Activated CD8-positive, alpha-beta memory T cell treated with anti-CD3 and anti-CD28 coated beads, Interleukin-2, amount 10 ng/mL, durations not matched to agents 7 days and 5 days (primary cell): ENCODE results near the gene GAS7. TPM values are rescaled to one million over a fixed set of nuclear protein-coding genes. Genes with fewer than 3 reads are reported as not detected.

Experiments
- ATAC-seq: fragments of 150-1000 bp; cut with Tn5 transposase; one replicate; pipeline ENCODE4 v1.10.0; 2021; ENCODE audit warnings: moderate library complexity
- CTCF ChIA-PET: fragments of 350-600 bp; sonication (Branson Sonifier 250); formaldehyde crosslinking; loops from one replicate; lab custom pipeline; 2021; ENCODE audit warnings: antibody characterized with exemption; lab: Charles Lee
- DNase-seq: peaks from one replicate; pipeline ENCODE4 v3.0.0-alpha.2; 2020
- H3K27ac Mint-ChIP-seq: one replicate; pipeline ENCODE4 v1.8.0; 2021; ENCODE audit warnings: mild to moderate bottlenecking, mixed read lengths
- H3K27me3 Mint-ChIP-seq: one replicate; pipeline ENCODE4 v1.8.0; 2021; ENCODE audit warnings: mixed read lengths
- H3K36me3 Mint-ChIP-seq: one replicate; pipeline ENCODE4 v1.8.0; 2021; ENCODE audit warnings: mild to moderate bottlenecking, mixed read lengths
- H3K4me1 Mint-ChIP-seq: one replicate; pipeline ENCODE4 v1.8.0; 2021; ENCODE audit warnings: mixed read lengths
- H3K4me3 Mint-ChIP-seq: one replicate; pipeline ENCODE4 v1.8.0; 2021; ENCODE audit warnings: mild to moderate bottlenecking, moderate library complexity, mixed read lengths
- H3K9me3 Mint-ChIP-seq: one replicate; pipeline ENCODE4 v1.8.0; 2022; ENCODE audit warnings: low read depth, mixed read lengths
- total RNA-seq, 2 experiments: library from RNA; stranded (reverse); gene quantifications; one replicate each; pipeline ENCODE4 v1.2.3, GENCODE V29; 2021

The GAS7 gene
- total RNA-seq, 2 experiments from 2014 or later = 0.53 to 2.1 TPM

GRCh38 chr17:9912121-9913099, 286.0 kb downstream of the GAS7 start:
- Mint-ChIP-seq H3K36me3 (no peaks in the 10 kb centered on the region), H3K4me1 (no peaks in the 10 kb centered on the region), H3K4me3 (no peak overlapping the region), H3K9me3 (no peaks in the 10 kb centered on the region), H3K27ac (no peak overlapping the region), H3K27me3 (no peaks in the 10 kb centered on the region)
- DNase-seq (no peak), ATAC-seq (no peak)
- CTCF ChIA-PET = interaction anchor here (0.8 kb wide), 1 partner anchor 12 kb away, joined by 3 read pairs; no protein-coding TSS in a partner anchor

GRCh38 chr17:9911089-9911488, 287.3 kb downstream of the GAS7 start:
- Mint-ChIP-seq H3K27me3 (no peaks in the 10 kb centered on the region), H3K9me3 (no peaks in the 10 kb centered on the region), H3K4me1 (no peaks in the 10 kb centered on the region), H3K27ac (no peak overlapping the region), H3K36me3 (no peaks in the 10 kb centered on the region), H3K4me3 (no peak overlapping the region)
- ATAC-seq (no peak), DNase-seq (no peak)
- CTCF ChIA-PET = no interaction called here

- no peaks in the 10 kb centered on the region for H3K9me3 Mint-ChIP-seq
- H3K36me3 Mint-ChIP-seq = no peaks in the 10 kb centered on the region
- ATAC-seq (no peak), DNase-seq (no peak)
- H3K4me3 Mint-ChIP-seq = no peak overlapping the region
- no peak overlapping the region for H3K27ac Mint-ChIP-seq
- CTCF ChIA-PET = no interaction called here
- H3K4me1 Mint-ChIP-seq = no peaks in the 10 kb centered on the region
- H3K27me3 Mint-ChIP-seq = no peaks in the 10 kb centered on the region
These were observed 289.8 kb downstream of the GAS7 start for GRCh38 chr17:9908649-9909042.

- Mint-ChIP-seq H3K4me3 (no peak overlapping the region), H3K27me3 (no peaks in the 10 kb centered on the region), H3K36me3 (no peaks in the 10 kb centered on the region), H3K9me3 (no peaks in the 10 kb centered on the region), H3K4me1 (no peaks in the 10 kb centered on the region), H3K27ac (no peak overlapping the region)
- CTCF ChIA-PET = no interaction called here
- ATAC-seq (no peak), DNase-seq (no peak)
These were observed 290.3 kb downstream of the GAS7 start for GRCh38 chr17:9907883-9908648.

GRCh38 chr17:9907131-9907530, 291.3 kb downstream of the GAS7 start:
- CTCF ChIA-PET = no interaction called here

GRCh38 chr17:9906616-9907015, 291.8 kb downstream of the GAS7 start:
- DNase-seq (no peak), ATAC-seq (no peak)
- CTCF ChIA-PET = no interaction called here
- H3K4me1 Mint-ChIP-seq = no peaks in the 10 kb centered on the region
- H3K27me3 Mint-ChIP-seq = no peaks in the 10 kb centered on the region
- no peak overlapping the region for H3K27ac Mint-ChIP-seq
- H3K9me3 Mint-ChIP-seq = no peaks in the 10 kb centered on the region
- H3K4me3 Mint-ChIP-seq = no peak overlapping the region
- H3K36me3 Mint-ChIP-seq = no peaks in the 10 kb centered on the region

More at GRCh38 chr17:9907131-9907530, 291.3 kb downstream of the GAS7 start:
- no peaks in the 10 kb centered on the region for H3K9me3 Mint-ChIP-seq
- H3K4me3 Mint-ChIP-seq = no peak overlapping the region
- ATAC-seq (no peak), DNase-seq (no peak)
- no peaks in the 10 kb centered on the region for H3K36me3 Mint-ChIP-seq
- no peaks in the 10 kb centered on the region for H3K4me1 Mint-ChIP-seq
- H3K27me3 Mint-ChIP-seq = no peaks in the 10 kb centered on the region
- H3K27ac Mint-ChIP-seq = no peak overlapping the region

- DNase-seq (no peak), ATAC-seq (no peak)
- Mint-ChIP-seq H3K9me3 (no peaks in the 10 kb centered on the region), H3K4me3 (no peak overlapping the region), H3K36me3 (no peaks in the 10 kb centered on the region), H3K27me3 (peaks cover 4% of the 10 kb centered on the region), H3K4me1 (no peaks in the 10 kb centered on the region), H3K27ac (no peak overlapping the region)
- CTCF ChIA-PET = no interaction called here
These were observed 292.5 kb downstream of the GAS7 start for GRCh38 chr17:9905902-9906301.

GRCh38 chr17:9905078-9905415, 293.4 kb downstream of the GAS7 start, which contains the start of gene RCVRN:
RCVRN (minus strand) TSS chr17:9905271; CDS start chr17:9905180, 91 bp downstream.
- H3K9me3 Mint-ChIP-seq = no peaks in the 10 kb centered on the region
- H3K4me1 Mint-ChIP-seq = no peaks in the 10 kb centered on the region
- no peaks in the 10 kb centered on the region for H3K36me3 Mint-ChIP-seq
- CTCF ChIA-PET = no interaction called here
- no peak within 1 kb of the TSS for H3K4me3 Mint-ChIP-seq
- no peak within 1 kb of the TSS for H3K27ac Mint-ChIP-seq
- ATAC-seq = no peak
- no peak for DNase-seq
- H3K27me3 Mint-ChIP-seq = peaks cover 6% of the 10 kb centered on the region

GRCh38 chr17:9904277-9905077, 293.9 kb downstream of the GAS7 start:
- CTCF ChIA-PET = no interaction called here
- ATAC-seq = no peak
- Mint-ChIP-seq H3K36me3 (no peaks in the 10 kb centered on the region), H3K27ac (no peak overlapping the region), H3K27me3 (peaks cover 6% of the 10 kb centered on the region), H3K4me1 (no peaks in the 10 kb centered on the region), H3K4me3 (no peak overlapping the region), H3K9me3 (no peaks in the 10 kb centered on the region)
- DNase-seq = no peak

GRCh38 chr17:9902120-9902519, 296.3 kb downstream of the GAS7 start:
- Mint-ChIP-seq H3K4me3 (no peak overlapping the region), H3K9me3 (no peaks in the 10 kb centered on the region), H3K27me3 (peaks cover 8% of the 10 kb centered on the region), H3K27ac (no peak overlapping the region), H3K4me1 (no peaks in the 10 kb centered on the region), H3K36me3 (no peaks in the 10 kb centered on the region)
- ATAC-seq (no peak), DNase-seq (no peak)
- CTCF ChIA-PET = interaction anchor here (1.5 kb wide), 1 partner anchor 12 kb away, joined by 3 read pairs; no protein-coding TSS in a partner anchor

GRCh38 chr17:9900784-9901183, 297.6 kb downstream of the GAS7 start:
- Mint-ChIP-seq H3K36me3 (no peaks in the 10 kb centered on the region), H3K27me3 (peaks cover 8% of the 10 kb centered on the region), H3K27ac (no peak overlapping the region), H3K4me3 (no peak overlapping the region), H3K9me3 (no peaks in the 10 kb centered on the region), H3K4me1 (no peaks in the 10 kb centered on the region)
- ATAC-seq = no peak
- DNase-seq = no peak
- CTCF ChIA-PET = interaction anchor here (1.1 to 1.5 kb wide), 2 partner anchors 11 to 24 kb away, joined by 3 read pairs; no protein-coding TSS in a partner anchor

- H3K36me3 Mint-ChIP-seq = no peaks in the 10 kb centered on the region
- H3K27ac Mint-ChIP-seq = no peak overlapping the region
- ATAC-seq (no peak), DNase-seq (no peak)
- no peak overlapping the region for H3K4me3 Mint-ChIP-seq
- H3K4me1 Mint-ChIP-seq = no peaks in the 10 kb centered on the region
- peaks cover 8% of the 10 kb centered on the region for H3K27me3 Mint-ChIP-seq
- CTCF ChIA-PET = interaction anchor here (1.1 kb wide), 1 partner anchor 25 kb away, joined by 3 read pairs; no protein-coding TSS in a partner anchor
- H3K9me3 Mint-ChIP-seq = no peaks in the 10 kb centered on the region
These were observed 298.3 kb downstream of the GAS7 start for GRCh38 chr17:9900044-9900594.
